ENCODE data around the gene HHIP.

The HHIP gene

DNA sequence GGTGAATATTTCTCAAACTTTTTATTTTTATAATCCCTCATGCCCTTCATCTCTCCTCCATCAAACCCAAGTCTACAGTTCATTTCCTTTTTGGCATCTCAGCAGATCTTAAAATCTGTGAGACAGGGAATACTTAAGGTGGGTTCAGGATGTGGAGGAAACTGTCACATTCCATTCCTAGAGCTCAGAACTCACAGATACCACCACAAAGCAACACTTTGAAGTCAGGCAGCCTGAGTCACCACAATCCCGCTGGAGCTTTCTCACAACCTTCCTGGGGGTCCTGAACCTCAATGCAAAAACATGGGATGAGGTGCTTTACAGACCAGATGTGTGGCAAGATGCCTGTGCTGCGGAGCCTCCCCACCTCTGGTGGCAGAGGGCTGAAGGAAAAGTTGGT lies 63.2 kb downstream of the HHIP start:
- no peak for TF ChIP-seq ZFX (IDR thresholded peaks at IDR 0.05)
- TF ChIP-seq, protein P1, sequence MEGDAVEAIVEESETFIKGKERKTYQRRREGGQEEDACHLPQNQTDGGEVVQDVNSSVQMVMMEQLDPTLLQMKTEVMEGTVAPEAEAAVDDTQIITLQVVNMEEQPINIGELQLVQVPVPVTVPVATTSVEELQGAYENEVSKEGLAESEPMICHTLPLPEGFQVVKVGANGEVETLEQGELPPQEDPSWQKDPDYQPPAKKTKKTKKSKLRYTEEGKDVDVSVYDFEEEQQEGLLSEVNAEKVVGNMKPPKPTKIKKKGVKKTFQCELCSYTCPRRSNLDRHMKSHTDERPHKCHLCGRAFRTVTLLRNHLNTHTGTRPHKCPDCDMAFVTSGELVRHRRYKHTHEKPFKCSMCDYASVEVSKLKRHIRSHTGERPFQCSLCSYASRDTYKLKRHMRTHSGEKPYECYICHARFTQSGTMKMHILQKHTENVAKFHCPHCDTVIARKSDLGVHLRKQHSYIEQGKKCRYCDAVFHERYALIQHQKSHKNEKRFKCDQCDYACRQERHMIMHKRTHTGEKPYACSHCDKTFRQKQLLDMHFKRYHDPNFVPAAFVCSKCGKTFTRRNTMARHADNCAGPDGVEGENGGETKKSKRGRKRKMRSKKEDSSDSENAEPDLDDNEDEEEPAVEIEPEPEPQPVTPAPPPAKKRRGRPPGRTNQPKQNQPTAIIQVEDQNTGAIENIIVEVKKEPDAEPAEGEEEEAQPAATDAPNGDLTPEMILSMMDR (conservative IDR thresholded peaks at IDR 0.05): no peak
- no peak overlapping the region for H3K27ac ChIP-seq

DNA sequence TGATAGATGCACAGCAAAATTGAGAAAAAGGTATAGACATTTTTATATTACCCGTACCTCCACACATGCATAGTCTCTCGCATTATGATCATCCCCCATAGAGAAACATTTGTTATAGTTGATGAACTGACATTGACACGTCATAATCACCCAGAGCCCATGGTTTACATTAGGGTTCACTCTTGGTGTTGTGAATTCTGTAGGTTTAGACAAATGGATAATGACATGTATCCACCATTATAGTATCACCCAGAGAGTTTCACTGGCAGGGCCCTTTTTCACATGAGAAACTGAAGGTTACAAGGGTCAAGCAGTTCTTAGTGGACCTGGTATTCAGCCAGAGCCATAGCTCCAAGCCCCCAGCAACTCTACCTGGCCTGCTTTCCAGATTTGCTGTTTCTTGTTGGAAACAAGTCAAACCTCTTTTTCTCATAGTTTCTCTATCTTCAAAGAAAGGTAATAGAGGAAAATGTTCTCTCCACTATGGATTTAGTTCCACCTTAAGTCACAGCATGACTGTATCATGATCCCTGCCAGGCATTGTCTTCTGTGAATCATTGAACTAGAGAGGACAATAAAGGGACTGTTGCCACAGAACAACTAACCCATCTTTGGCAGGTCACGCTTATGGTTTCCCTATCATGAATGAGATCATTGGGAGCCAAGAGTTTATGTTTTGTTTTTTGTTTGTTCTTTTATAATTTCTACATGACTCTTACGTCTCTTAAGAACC lies 64.0 kb downstream of the HHIP start:
- H3K27ac ChIP-seq: no peak overlapping the region
- TF ChIP-seq ZFX (IDR thresholded peaks at IDR 0.05): no peak
- TF ChIP-seq, protein P1 (conservative IDR thresholded peaks at IDR 0.05): no peak

DNA sequence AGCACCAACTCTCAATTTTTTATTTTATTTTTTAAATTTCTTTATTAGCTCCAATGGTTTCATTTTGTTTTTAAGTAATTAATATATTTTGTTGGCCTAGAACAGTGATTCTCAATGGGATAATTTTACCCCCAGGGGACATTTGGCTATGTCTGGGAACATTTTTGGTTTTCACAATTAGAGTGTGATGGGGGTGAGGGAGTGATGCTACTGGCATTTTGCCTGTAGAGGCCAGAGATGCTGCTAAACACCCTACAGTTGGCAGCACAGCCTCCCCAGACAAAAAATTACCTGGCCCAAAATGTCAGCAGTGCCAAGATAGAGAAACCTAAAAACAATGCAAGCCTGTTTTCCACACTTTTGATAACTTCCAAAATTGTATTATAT lies 64.6 kb downstream of the HHIP start:
- no peak overlapping the region for H3K27ac ChIP-seq

GRCh38 chr4:144711700-144712456 lies 65.9 kb downstream of the HHIP start:
- no peak for TF ChIP-seq ZFX (IDR thresholded peaks at IDR 0.05)
- TF ChIP-seq, protein P1 (conservative IDR thresholded peaks at IDR 0.05): no peak
- no peak overlapping the region for H3K27ac ChIP-seq

More for the DNA sequence above, 64.6 kb downstream of the HHIP start:
- TF ChIP-seq, protein P1 (conservative IDR thresholded peaks at IDR 0.05): no peak
- no peak for TF ChIP-seq ZFX (IDR thresholded peaks at IDR 0.05)

DNA sequence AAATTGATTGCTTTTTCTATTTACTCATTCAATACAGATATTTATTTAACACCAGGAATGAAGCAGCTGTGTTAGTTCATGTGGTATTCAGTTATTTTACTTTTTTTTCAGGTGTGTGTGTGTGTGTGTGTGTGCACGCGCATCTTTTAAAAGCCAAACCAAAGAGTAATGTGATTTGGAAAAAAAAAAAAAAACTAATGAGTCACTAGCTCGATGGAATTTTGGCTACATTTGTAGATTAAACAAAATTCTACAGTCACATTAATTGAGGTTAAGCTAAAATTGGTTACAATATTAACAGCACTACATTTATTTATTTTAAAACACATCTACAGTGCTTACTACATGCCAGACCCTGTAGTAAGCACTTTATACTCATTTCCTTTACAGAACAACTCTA lies 66.8 kb downstream of the HHIP start:
- TF ChIP-seq, protein P1 (conservative IDR thresholded peaks at IDR 0.05): no peak
- no peak for TF ChIP-seq ZFX (IDR thresholded peaks at IDR 0.05)
- H3K27ac ChIP-seq: no peak overlapping the region

GRCh38 chr4:144714166-144714565 lies 68.2 kb downstream of the HHIP start:
- no peak for TF ChIP-seq ZFX (IDR thresholded peaks at IDR 0.05)
- TF ChIP-seq, protein P1 (conservative IDR thresholded peaks at IDR 0.05): no peak
- H3K27ac ChIP-seq: no peak overlapping the region

- TF ChIP-seq ZFX (IDR thresholded peaks at IDR 0.05): no peak
- TF ChIP-seq, protein P1 (conservative IDR thresholded peaks at IDR 0.05): no peak
- H3K27ac ChIP-seq: no peak overlapping the region
Observed at GRCh38 chr4:144715230-144715629, 69.3 kb downstream of the HHIP start.
